ENCODE results near the gene DDX19B. TPM values are rescaled to one million over a fixed set of nuclear protein-coding genes. Genes with fewer than 3 reads are reported as not detected.

Gene DDX19B
- total RNA-seq, 1 experiment from 2014 or later: 38.4 TPM

GRCh38 chr16:70304892-70305448, 6.0 kb downstream of the DDX19B start:
- no peak for ATAC-seq
- Mint-ChIP-seq H3K36me3 (peaks cover 18% of the 10 kb centered on the region), H3K27ac (peak overlapping the region; percentile 5; the same call in 1 of the 2 replicates), H3K27me3 (ENCODE audit: low read depth) (no peaks in the 10 kb centered on the region), H3K4me3 (no peak overlapping the region), H3K4me1 (peaks cover 2% of the 10 kb centered on the region), H3K9me3 (peaks cover 8% of the 10 kb centered on the region; the same call in 1 of the 2 replicates)
- ChIA-PET POLR2A (interaction anchor here (1.3 kb wide), 1 partner anchor 16 kb away, joined by 3 read pairs; no protein-coding TSS in a partner anchor), CTCF (no interaction called here)
- TF ChIP-seq IRF2 (CRISPR knock-in tag; IDR thresholded peaks at IDR 0.05; ENCODE audit: borderline replicate concordance, low read depth) (no peak), ZNF396 (CRISPR knock-in tag; IDR thresholded peaks at IDR 0.05; ENCODE audit: borderline replicate concordance) (no peak), TEAD4 (CRISPR knock-in tag; IDR thresholded peaks at IDR 0.05) (no peak), ATF3 (CRISPR knock-in tag; conservative IDR thresholded peaks at IDR 0.05) (no peak), CREM (CRISPR knock-in tag; IDR thresholded peaks at IDR 0.05) (no peak), CBFB (CRISPR knock-in tag; IDR thresholded peaks at IDR 0.05; ENCODE audit: low read depth) (no peak), ZNF219 (CRISPR knock-in tag; IDR thresholded peaks at IDR 0.05; ENCODE audit: borderline replicate concordance) (no peak), KAT7 (CRISPR knock-in tag; IDR thresholded peaks at IDR 0.05; ENCODE audit: borderline replicate concordance) (no peak), ZNF416 (CRISPR knock-in tag; IDR thresholded peaks at IDR 0.05) (no peak), NFYB (CRISPR knock-in tag; conservative IDR thresholded peaks at IDR 0.05; ENCODE audit: low read depth) (no peak), ERG (CRISPR knock-in tag; IDR thresholded peaks at IDR 0.05) (no peak), ZNF671 (CRISPR knock-in tag; IDR thresholded peaks at IDR 0.05) (no peak), SP1 (CRISPR knock-in tag; conservative IDR thresholded peaks at IDR 0.05) (no peak), ZNF138 (CRISPR knock-in tag; conservative IDR thresholded peaks at IDR 0.05) (no peak)
- DNase-seq (ENCODE audit: low spot score): no peak

DNA sequence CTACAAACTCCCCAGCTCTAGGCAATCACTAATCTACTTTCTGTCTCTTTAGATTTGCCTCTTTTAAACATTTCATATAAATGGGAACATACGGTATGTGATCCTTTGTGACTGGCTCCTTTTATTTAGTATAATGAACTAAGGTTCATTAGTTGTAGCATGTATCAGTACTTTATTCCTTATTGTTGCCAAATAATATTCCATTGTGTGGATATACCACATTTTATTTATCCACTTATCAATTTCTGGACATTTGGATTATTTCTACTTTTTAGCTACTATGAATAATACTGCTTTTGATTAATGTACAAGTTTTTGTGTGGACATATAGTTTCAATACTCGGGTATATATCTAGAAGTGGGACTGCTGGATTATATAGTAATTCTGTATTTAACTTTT, 7.9 kb downstream of the DDX19B start:
- ChIA-PET POLR2A (interaction anchor here (0.7 kb wide), 1 partner anchor 179 kb away, joined by 3 read pairs; no protein-coding TSS in a partner anchor), CTCF (no interaction called here)
- H3K36me3 Mint-ChIP-seq: peaks cover 7% of the 10 kb centered on the region; the same call in 1 of the 2 replicates
- H3K27me3 Mint-ChIP-seq (ENCODE audit: low read depth): no peaks in the 10 kb centered on the region
- DNase-seq (ENCODE audit: low spot score): no peak
- no peak for ATAC-seq
- no peak overlapping the region for H3K4me3 Mint-ChIP-seq
- TF ChIP-seq TCF7 (CRISPR knock-in tag; IDR thresholded peaks at IDR 0.05; ENCODE audit: low read depth) (no peak), RORB (CRISPR knock-in tag; IDR thresholded peaks at IDR 0.05) (no peak), JUN (CRISPR knock-in tag; IDR thresholded peaks at IDR 0.05) (no peak), GABPB1 (CRISPR knock-in tag; IDR thresholded peaks at IDR 0.05) (no peak), NFATC4 (CRISPR knock-in tag; IDR thresholded peaks at IDR 0.05) (no peak), TEAD1 (CRISPR knock-in tag; IDR thresholded peaks at IDR 0.05) (no peak), SMAD4 (CRISPR knock-in tag; IDR thresholded peaks at IDR 0.05) (no peak), GTF2I (CRISPR knock-in tag; conservative IDR thresholded peaks at IDR 0.05) (no peak), ZNF138 (CRISPR knock-in tag; conservative IDR thresholded peaks at IDR 0.05) (no peak), FOXP1 (CRISPR knock-in tag; IDR thresholded peaks at IDR 0.05; ENCODE audit: borderline replicate concordance) (no peak)
- TF ChIP-seq, protein P1, sequence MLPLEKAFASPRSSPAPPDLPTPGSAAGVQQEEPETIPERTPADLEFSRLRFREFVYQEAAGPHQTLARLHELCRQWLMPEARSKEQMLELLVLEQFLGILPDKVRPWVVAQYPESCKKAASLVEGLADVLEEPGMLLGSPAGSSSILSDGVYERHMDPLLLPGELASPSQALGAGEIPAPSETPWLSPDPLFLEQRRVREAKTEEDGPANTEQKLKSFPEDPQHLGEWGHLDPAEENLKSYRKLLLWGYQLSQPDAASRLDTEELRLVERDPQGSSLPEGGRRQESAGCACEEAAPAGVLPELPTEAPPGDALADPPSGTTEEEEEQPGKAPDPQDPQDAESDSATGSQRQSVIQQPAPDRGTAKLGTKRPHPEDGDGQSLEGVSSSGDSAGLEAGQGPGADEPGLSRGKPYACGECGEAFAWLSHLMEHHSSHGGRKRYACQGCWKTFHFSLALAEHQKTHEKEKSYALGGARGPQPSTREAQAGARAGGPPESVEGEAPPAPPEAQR (CRISPR knock-in tag; IDR thresholded peaks at IDR 0.05): no peak
- TF ChIP-seq, protein P2, sequence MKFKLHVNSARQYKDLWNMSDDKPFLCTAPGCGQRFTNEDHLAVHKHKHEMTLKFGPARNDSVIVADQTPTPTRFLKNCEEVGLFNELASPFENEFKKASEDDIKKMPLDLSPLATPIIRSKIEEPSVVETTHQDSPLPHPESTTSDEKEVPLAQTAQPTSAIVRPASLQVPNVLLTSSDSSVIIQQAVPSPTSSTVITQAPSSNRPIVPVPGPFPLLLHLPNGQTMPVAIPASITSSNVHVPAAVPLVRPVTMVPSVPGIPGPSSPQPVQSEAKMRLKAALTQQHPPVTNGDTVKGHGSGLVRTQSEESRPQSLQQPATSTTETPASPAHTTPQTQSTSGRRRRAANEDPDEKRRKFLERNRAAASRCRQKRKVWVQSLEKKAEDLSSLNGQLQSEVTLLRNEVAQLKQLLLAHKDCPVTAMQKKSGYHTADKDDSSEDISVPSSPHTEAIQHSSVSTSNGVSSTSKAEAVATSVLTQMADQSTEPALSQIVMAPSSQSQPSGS (CRISPR knock-in tag; IDR thresholded peaks at IDR 0.05; ENCODE audit: borderline replicate concordance, low read depth): no peak
- TF ChIP-seq, protein P3, sequence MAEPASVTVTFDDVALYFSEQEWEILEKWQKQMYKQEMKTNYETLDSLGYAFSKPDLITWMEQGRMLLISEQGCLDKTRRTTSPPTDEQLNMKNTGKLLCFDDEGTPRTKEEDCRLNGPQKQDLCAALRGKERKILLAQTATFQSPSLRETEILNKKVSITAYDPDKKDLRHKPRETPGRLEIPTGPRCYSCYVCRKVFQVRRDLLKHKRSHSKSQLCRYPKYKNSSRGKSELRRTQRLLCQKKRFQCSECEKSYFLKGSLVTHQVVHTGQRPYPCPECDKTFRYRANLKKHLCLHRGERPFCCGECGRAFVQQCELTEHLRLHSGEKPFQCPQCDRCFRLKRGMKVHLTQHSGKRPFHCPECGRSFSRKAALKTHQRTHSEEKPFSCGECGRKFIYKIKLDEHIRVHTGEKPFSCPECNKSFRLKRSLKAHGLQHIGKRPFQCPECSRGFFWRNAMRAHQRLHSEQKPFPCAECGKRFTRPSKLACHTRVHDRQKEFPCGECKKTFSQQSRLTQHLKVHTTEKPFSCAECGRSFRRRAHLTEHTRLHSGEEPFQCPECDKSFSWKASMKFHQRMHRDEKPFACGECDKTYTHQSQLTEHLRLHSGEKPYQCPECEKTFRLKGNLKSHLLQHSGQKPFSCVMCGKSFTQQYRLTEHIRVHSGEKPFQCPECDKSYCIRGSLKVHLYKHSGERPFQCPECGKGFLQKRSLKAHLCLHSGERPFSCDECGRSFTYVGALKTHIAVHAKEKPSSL (CRISPR knock-in tag; conservative IDR thresholded peaks at IDR 0.05): no peak
- no peak overlapping the region for H3K27ac Mint-ChIP-seq
- peaks cover 7% of the 10 kb centered on the region for H3K4me1 Mint-ChIP-seq
- H3K9me3 Mint-ChIP-seq: no peaks in the 10 kb centered on the region

All from WTC11 (cell line).